HEK293 (cell line): ENCODE data around the gene RGS14.

Experiments used
- CTCF ChIA-PET: fragments of 350-600 bp; formaldehyde crosslinking; extraction: SDS; loops from one replicate; lab custom pipeline; 2021; ENCODE audit warnings: antibody characterized with exemption; lab: Yijun Ruan, JAX
- POLR2A ChIA-PET: fragments of 300-600 bp; formaldehyde crosslinking; extraction: SDS; loops from one replicate; lab custom pipeline; 2020; ENCODE audit warnings: antibody characterized with exemption, inconsistent platforms; lab: Yijun Ruan, JAX
- H3K27ac ChIP-seq: fragments of 200-500 bp; sonication (Bioruptor generic); 2 replicates; pipeline ENCODE4 v1.5.1; 2014; ENCODE audit warnings: low read depth, low read length, control low read depth, inconsistent platforms; ENCODE audit errors: extremely low read depth
- H3K36me3 ChIP-seq, 2 experiments: fragments of 200-500 bp in 1 of 2; sonication (Bioruptor generic) in 1 of 2; 1 replicate in 1 of 2; 2 replicates in 1 of 2; pipeline ENCODE4 v1.5.1; 2014 to 2017; ENCODE audit warnings: inconsistent platforms in 2 of 2, low read length in 2 of 2; ENCODE audit not compliant: control insufficient read depth in 2 of 2, insufficient read depth in 1 of 2
- H3K4me1 ChIP-seq: fragments of 200-500 bp; sonication (Bioruptor generic); 2 replicates; pipeline ENCODE4 v1.5.1; 2014; ENCODE audit warnings: mild to moderate bottlenecking, low read length, inconsistent platforms; ENCODE audit not compliant: control insufficient read depth, insufficient read depth
- H3K4me3 ChIP-seq: 2 replicates; pipeline ENCODE4 v1.5.1; 2011; ENCODE audit warnings: low read depth, mild to moderate bottlenecking, control low read depth, low read length, moderate library complexity
- H3K9me3 ChIP-seq: fragments of 200-500 bp; sonication (Bioruptor generic); 2 replicates; pipeline ENCODE4 v1.5.1; 2014; ENCODE audit warnings: low read depth, low read length, inconsistent platforms; ENCODE audit not compliant: control insufficient read depth, insufficient read depth
- BCL11B ChIP-seq: fragments of 450-650 bp; formaldehyde crosslinking; IDR thresholded peaks from 2 replicates; pipeline ENCODE4 v1.5.1; 2016; ENCODE audit warnings: low read depth, missing biosample characterization, missing genetic modification characterization
- EGR2 ChIP-seq: fragments of 450-650 bp; formaldehyde crosslinking; IDR thresholded peaks from 2 replicates; pipeline ENCODE4 v1.5.1; 2016; ENCODE audit warnings: low read depth, missing biosample characterization, missing genetic modification characterization
- GLIS2 ChIP-seq: fragments of 450-650 bp; formaldehyde crosslinking; IDR thresholded peaks from 2 replicates; pipeline ENCODE4 v1.5.1; 2016; ENCODE audit warnings: missing biosample characterization, missing genetic modification characterization
- KLF16 ChIP-seq: fragments of 450-650 bp; formaldehyde crosslinking; IDR thresholded peaks from 2 replicates; pipeline ENCODE4 v1.5.1; 2017; ENCODE audit warnings: missing biosample characterization, missing genetic modification characterization
- SP7 ChIP-seq: fragments of 450-650 bp; formaldehyde crosslinking; IDR thresholded peaks from 2 replicates; pipeline ENCODE4 v1.5.1; 2016; ENCODE audit warnings: missing biosample characterization, missing genetic modification characterization
- YY1 ChIP-seq: fragments of 450-650 bp; formaldehyde crosslinking; IDR thresholded peaks from 2 replicates; pipeline ENCODE4 v1.5.1; 2018; ENCODE audit warnings: missing biosample characterization, missing genetic modification characterization
- ZBTB26 ChIP-seq: fragments of 450-650 bp; formaldehyde crosslinking; optimal IDR thresholded peaks from 2 replicates; pipeline ENCODE3; 2016; ENCODE audit warnings: missing biosample characterization, mild to moderate bottlenecking, missing genetic modification characterization
- ZBTB48 ChIP-seq: fragments of 450-650 bp; formaldehyde crosslinking; IDR thresholded peaks from 2 replicates; pipeline ENCODE4 v1.5.1; 2016; ENCODE audit warnings: missing biosample characterization, missing genetic modification characterization
- ZBTB7A ChIP-seq: fragments of 450-650 bp; formaldehyde crosslinking; IDR thresholded peaks from 2 replicates; pipeline ENCODE4 v1.5.1; 2016; ENCODE audit warnings: low read depth, missing biosample characterization, missing genetic modification characterization
- ZFHX2 ChIP-seq: fragments of 450-650 bp; formaldehyde crosslinking; conservative IDR thresholded peaks from 2 replicates; pipeline ENCODE4 v1.5.1; 2016; ENCODE audit warnings: missing biosample characterization, missing genetic modification characterization
- ZNF132 ChIP-seq: fragments of 450-650 bp; formaldehyde crosslinking; IDR thresholded peaks from 2 replicates; pipeline ENCODE4 v1.5.1; 2017; ENCODE audit warnings: missing biosample characterization, missing genetic modification characterization, borderline replicate concordance
- ZNF311 ChIP-seq: fragments of 450-650 bp; formaldehyde crosslinking; IDR thresholded peaks from 2 replicates; pipeline ENCODE4 v1.5.1; 2017; ENCODE audit warnings: missing biosample characterization, missing genetic modification characterization, borderline replicate concordance
- ZNF366 ChIP-seq: fragments of 450-650 bp; formaldehyde crosslinking; conservative IDR thresholded peaks from 2 replicates; pipeline ENCODE4 v1.5.1; 2016; ENCODE audit warnings: missing biosample characterization, missing genetic modification characterization
- ZNF404 ChIP-seq: fragments of 450-650 bp; formaldehyde crosslinking; IDR thresholded peaks from 2 replicates; pipeline ENCODE4 v1.5.1; 2017; ENCODE audit warnings: missing biosample characterization, missing genetic modification characterization
- ZNF426 ChIP-seq: fragments of 450-650 bp; formaldehyde crosslinking; IDR thresholded peaks from 2 replicates; pipeline ENCODE4 v1.5.1; 2017; ENCODE audit warnings: missing biosample characterization, missing genetic modification characterization, mild to moderate bottlenecking, inconsistent platforms, moderate library complexity
- ZNF449 ChIP-seq: fragments of 450-650 bp; formaldehyde crosslinking; IDR thresholded peaks from 2 replicates; pipeline ENCODE4 v1.5.1; 2017; ENCODE audit warnings: missing biosample characterization, mild to moderate bottlenecking, missing genetic modification characterization, moderate library complexity
- ZNF488 ChIP-seq: fragments of 450-650 bp; formaldehyde crosslinking; IDR thresholded peaks from 2 replicates; pipeline ENCODE4 v1.5.1; 2016; ENCODE audit warnings: missing biosample characterization, missing genetic modification characterization
- ZNF510 ChIP-seq: fragments of 450-650 bp; formaldehyde crosslinking; IDR thresholded peaks from 2 replicates; pipeline ENCODE4 v1.5.1; 2018; ENCODE audit warnings: mild to moderate bottlenecking, missing genetic modification characterization, missing biosample characterization; ENCODE audit not compliant: insufficient replicate concordance
- ZNF513 ChIP-seq: fragments of 450-650 bp; IDR thresholded peaks from 2 replicates; pipeline ENCODE4 v1.5.1; 2018; ENCODE audit warnings: missing biosample characterization, missing genetic modification characterization
- ZNF654 ChIP-seq: fragments of 450-650 bp; formaldehyde crosslinking; IDR thresholded peaks from 2 replicates; pipeline ENCODE4 v1.5.1; 2016; ENCODE audit warnings: low read depth, missing biosample characterization, missing genetic modification characterization
- ZNF664 ChIP-seq: fragments of 450-650 bp; formaldehyde crosslinking; IDR thresholded peaks from 2 replicates; pipeline ENCODE4 v1.5.1; 2016; ENCODE audit warnings: missing biosample characterization, missing genetic modification characterization
- ZNF692 ChIP-seq: fragments of 450-650 bp; formaldehyde crosslinking; IDR thresholded peaks from 2 replicates; pipeline ENCODE4 v1.5.1; 2016; ENCODE audit warnings: missing biosample characterization, missing genetic modification characterization
- ZNF747 ChIP-seq: fragments of 450-650 bp; formaldehyde crosslinking; IDR thresholded peaks from 2 replicates; pipeline ENCODE4 v1.5.1; 2016; ENCODE audit warnings: missing biosample characterization, missing genetic modification characterization
- ZNF76 ChIP-seq: fragments of 450-650 bp; formaldehyde crosslinking; IDR thresholded peaks from 2 replicates; pipeline ENCODE4; 2016; ENCODE audit warnings: low read depth, missing biosample characterization, missing genetic modification characterization, borderline replicate concordance
- ZNF776 ChIP-seq: fragments of 450-650 bp; formaldehyde crosslinking; IDR thresholded peaks from 2 replicates; pipeline ENCODE4 v1.5.0; 2017; ENCODE audit warnings: missing biosample characterization, missing genetic modification characterization, borderline replicate concordance

Gene RGS14

GRCh38 chr5:177369645-177370440, 12.1 kb downstream of the RGS14 start:
- ChIA-PET POLR2A (interaction anchor here (0.5 to 2.4 kb wide), 13 partner anchors 9 to 128 kb away, joined by 3 to 26 read pairs (median 5); partner anchors contain the start of genes GRK6, LMAN2, MXD3 and PDLIM7), CTCF (interaction anchor here (0.5 to 6.1 kb wide), 40 partner anchors 8 to 298 kb away, joined by 3 to 65 read pairs (median 4); partner anchors contain the start of genes GRK6, LMAN2, MXD3 and PFN3)
- H3K4me3 ChIP-seq, result no peak overlapping the region
- H3K36me3 ChIP-seq, result peaks cover 0 to 5% of the 10 kb centered on the region in 2 experiments; a peak in 1 of 3 replicates
- H3K9me3 ChIP-seq, result no peaks in the 10 kb centered on the region
- TF ChIP-seq ZNF747 (no peak), EGR2 (tag by site-specific recombination) (peak; percentile 86), ZFHX2 (tag by site-specific recombination) (peak; percentile 83)
- peak overlapping the region; percentile 21; the same call in 1 of the 2 replicates for H3K27ac ChIP-seq
- H3K4me1 ChIP-seq, result peaks cover 6% of the 10 kb centered on the region; the same call in 1 of the 2 replicates

GRCh38 chr5:177370488-177371119, 12.9 kb downstream of the RGS14 start:
- peak overlapping the region; percentile 88; the same call in 1 of the 2 replicates for H3K27ac ChIP-seq
- no peaks in the 10 kb centered on the region for H3K9me3 ChIP-seq
- ChIA-PET POLR2A (interaction anchor here (0.5 to 2.4 kb wide), 16 partner anchors 9 to 127 kb away, joined by 3 to 26 read pairs (median 4); partner anchors contain the start of genes GRK6, LMAN2, MXD3 and PDLIM7), CTCF (interaction anchor here (0.5 to 6.1 kb wide), 34 partner anchors 8 to 803 kb away, joined by 3 to 65 read pairs (median 5); partner anchors contain the start of genes GRK6, LMAN2, MXD3 and PFN3)
- H3K4me1 ChIP-seq, result peaks cover 6% of the 10 kb centered on the region; the same call in 1 of the 2 replicates
- peaks cover 0 to 5% of the 10 kb centered on the region in 2 experiments; a peak in 1 of 3 replicates for H3K36me3 ChIP-seq
- H3K4me3 ChIP-seq, result peak overlapping the region; percentile 63
- TF ChIP-seq ZNF654 (tag by site-specific recombination), result no peak
- TF ChIP-seq ZFHX2 (tag by site-specific recombination), result no peak
- no peak for TF ChIP-seq ZNF311 (tag by site-specific recombination)
- no peak for TF ChIP-seq ZNF404
- no peak for TF ChIP-seq ZNF776 (tag by site-specific recombination)
- TF ChIP-seq ZNF449 (tag by site-specific recombination), result no peak
- no peak for TF ChIP-seq ZNF426 (tag by site-specific recombination)
- TF ChIP-seq ZBTB48 (tag by site-specific recombination), result no peak
- TF ChIP-seq SP7 (tag by site-specific recombination), result 0 out of 2 replicates have a peak, but pooled peaks have one; percentile 27
- TF ChIP-seq ZBTB7A (tag by site-specific recombination), result no peak
- no peak for TF ChIP-seq YY1 (tag by site-specific recombination)
- no peak for TF ChIP-seq ZNF513 (tag by site-specific recombination)
- no peak for TF ChIP-seq ZNF510 (tag by site-specific recombination)
- TF ChIP-seq BCL11B (tag by site-specific recombination), result no peak
- no peak for TF ChIP-seq ZNF132 (tag by site-specific recombination)
- TF ChIP-seq ZNF76 (tag by site-specific recombination), result no peak
- no peak for TF ChIP-seq ZNF664 (tag by site-specific recombination)
- TF ChIP-seq ZNF692 (tag by site-specific recombination), result no peak
- no peak for TF ChIP-seq KLF16 (tag by site-specific recombination)
- peak; percentile 28 for TF ChIP-seq ZBTB26
- TF ChIP-seq GLIS2 (tag by site-specific recombination), result peak; percentile 79
- TF ChIP-seq ZNF366 (tag by site-specific recombination), result no peak
- TF ChIP-seq ZNF488, result no peak
